Breast epithelium (tissue), 3 donors: ENCODE data around the gene DOCK3.
"Not testable (repeated sequence)": the region's sequence is repeated elsewhere in the genome, so short reads cannot be mapped to it uniquely, and the experiment has no call there.

Experiments used
- CTCF ChIP-seq, 3 donors: fragments of 450-650 bp; IDR thresholded peaks; one replicate each; pipeline ENCODE4 v1.5.1; 2016 to 2017; ENCODE audit warnings: antibody characterized with exemption in 3 of 3, mild to moderate bottlenecking in 3 of 3, moderate library complexity in 3 of 3
- POLR2A ChIP-seq: fragments of 450-650 bp; IDR thresholded peaks from one replicate; pipeline ENCODE4 v1.6.1; 2016; ENCODE audit warnings: antibody characterized with exemption, mild to moderate bottlenecking, moderate library complexity
- POLR2AphosphoS5 ChIP-seq, 3 donors: sonication (generic); formaldehyde crosslinking; IDR thresholded peaks; one replicate each; pipeline ENCODE4 v1.6.1; 2017; ENCODE audit warnings: antibody characterized with exemption in 3 of 3

DNA sequence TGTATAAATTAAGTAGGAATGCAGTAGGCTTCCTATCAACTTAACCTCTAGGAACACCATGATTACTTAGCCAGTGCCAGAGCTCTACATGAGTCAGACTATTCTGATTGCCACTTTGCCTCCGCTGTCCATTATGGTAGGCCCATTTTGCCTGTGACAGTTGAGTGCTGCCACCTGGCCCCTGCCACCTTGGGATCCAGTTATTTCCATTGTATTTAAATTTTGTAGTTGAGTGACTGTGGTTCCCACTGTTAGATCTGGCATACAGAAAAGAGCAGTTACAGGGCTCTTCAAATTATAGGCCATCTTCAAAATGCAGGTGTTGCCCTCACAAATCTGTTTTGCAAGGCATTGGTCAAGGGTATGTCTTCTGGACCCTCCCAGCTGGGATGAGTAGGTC is 456.9 kb downstream of the DOCK3 start:
- not testable (repeated sequence) for TF ChIP-seq CTCF (IDR thresholded peaks at IDR 0.05); POLR2AphosphoS5 (IDR thresholded peaks at IDR 0.05); POLR2A
